ENCODE results near the gene MYH6.
"Not testable (repeated sequence)": the region's sequence is repeated elsewhere in the genome, so short reads cannot be mapped to it uniquely, and the experiment has no call there.

Gene MYH6

DNA sequence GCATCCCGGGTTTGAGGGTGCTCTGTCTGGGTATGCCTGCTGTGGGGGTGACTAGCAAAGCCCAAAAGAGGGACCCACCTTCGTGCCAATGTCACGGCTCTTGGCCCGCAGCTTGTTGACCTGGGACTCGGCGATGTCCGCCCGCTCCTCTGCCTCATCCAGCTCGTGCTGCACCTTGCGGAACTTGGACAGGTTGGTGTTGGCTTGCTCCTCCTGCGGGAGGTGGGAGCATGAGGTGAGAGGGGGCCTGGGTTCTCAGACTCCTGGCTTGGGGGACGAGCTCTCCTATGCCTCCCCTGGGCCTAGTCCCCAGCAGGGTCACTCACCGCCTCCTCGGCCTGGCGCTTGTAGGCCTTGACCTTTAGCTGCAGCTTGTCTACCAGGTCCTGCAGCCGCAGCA is 5.6 kb upstream of the MYH6 start:
- DNase-seq: no peak

- DNase-seq: no peak
Measured at GRCh38 chr14:23411563-23412525, 3.8 kb upstream of the MYH6 start.

DNA sequence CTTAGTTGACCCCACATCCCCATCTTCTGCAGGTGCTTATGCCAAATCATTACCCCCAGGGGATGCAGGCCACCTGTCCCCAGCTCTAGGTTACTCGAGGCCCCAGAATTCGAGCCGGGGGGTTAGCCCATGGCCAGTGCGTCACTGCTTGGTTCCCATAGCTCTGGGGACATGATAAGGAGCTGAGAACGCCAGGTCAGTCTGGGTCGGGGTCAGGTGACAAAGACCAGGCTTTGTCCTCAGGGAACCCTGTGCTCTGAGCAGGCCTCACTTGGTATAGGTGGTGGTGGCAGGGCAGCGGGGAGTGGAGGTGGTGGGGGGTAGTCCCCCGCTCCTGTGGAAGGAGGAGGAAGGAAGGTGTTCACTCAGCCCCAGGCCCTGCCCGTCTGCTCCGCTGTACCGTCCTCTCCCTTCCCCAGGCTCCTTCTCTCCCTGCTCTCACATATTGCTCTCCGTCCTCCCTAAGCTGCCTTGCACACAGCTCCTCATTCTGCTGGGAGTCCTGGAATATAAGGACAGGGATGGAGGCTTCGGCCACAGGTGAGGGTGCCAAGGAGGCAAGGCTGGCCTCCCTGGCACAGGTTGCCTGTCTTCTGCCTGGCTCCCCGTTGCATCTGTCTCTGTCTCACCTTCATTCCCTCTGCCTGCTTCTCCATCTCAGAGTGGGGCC is 2.0 kb upstream of the MYH6 start:
- no peak for DNase-seq

DNA sequence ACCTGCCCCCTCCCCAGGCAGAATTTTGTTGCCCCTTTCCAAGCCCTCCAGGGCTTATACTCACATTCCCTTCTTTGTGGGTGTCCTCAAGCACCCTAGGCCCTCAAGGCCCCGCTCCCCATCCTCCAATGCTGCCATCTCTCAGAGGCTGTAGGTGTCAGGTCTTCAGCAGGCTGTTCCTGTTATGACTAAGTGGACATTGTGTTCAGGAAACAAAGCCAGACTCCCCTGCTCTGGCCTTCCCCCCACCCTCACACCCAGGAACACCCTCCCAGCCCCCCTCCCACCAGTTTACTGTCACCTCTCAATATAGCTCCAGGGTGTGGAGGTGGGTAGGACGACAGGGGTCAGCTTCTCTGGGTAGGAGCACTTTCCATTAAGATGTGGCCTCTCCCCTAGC is 1.4 kb upstream of the MYH6 start:
- DNase-seq: no peak

- no peak for DNase-seq
Measured at GRCh38 chr14:23408307-23408630, 196 bp upstream of the MYH6 start.

DNA sequence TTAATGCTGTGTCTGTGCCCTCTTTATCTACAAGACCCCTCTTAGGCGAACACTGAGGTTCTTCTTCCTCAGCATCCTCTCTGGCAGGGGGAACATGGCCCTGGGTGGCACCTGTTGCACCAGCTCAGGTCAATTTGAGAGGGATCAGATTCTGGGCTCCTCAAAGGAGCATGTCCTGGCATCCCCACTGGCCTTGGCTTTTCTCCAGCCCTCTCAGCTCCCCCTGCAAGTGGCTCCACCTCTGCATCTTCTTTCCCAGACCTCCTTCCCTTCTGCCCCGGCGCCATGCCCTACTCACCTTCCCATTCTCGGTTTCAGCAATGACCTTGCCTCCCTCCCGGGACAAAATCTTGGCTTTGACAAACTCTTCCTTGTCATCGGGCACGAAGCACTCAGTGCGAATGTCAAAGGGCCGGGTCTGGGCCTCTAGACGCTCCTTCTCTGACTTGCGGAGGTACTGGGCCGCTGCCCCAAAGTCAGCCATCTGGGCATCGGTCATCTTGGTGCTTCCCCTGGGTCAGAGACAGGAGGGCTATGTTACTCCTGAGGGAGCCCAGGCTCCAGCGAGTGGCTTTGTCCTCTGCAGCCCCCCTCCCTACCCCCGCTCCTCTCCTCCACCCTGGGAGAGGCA is 1.2 kb downstream of the MYH6 start:
- DNase-seq: no peak

DNA sequence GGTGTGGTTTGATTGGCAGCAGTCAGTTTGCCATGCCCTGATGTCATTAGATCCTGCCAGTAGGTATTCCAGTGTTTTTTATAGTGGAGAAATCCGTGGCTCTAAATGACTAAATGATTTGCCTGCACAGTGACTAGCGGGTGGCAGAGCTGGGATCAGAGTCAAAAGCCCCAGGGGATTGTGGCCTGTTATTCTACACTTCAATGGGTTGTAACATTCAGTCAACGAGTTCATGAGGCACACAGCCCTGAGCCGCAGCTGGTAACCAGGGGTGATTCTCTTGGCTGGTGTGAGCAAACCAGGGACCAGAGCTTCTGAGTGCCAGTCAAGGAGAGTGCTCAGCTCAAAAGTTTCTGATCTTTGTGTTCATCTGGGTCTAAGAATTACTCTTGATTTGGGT is 1.8 kb downstream of the MYH6 start:
- DNase-seq: no peak

DNA sequence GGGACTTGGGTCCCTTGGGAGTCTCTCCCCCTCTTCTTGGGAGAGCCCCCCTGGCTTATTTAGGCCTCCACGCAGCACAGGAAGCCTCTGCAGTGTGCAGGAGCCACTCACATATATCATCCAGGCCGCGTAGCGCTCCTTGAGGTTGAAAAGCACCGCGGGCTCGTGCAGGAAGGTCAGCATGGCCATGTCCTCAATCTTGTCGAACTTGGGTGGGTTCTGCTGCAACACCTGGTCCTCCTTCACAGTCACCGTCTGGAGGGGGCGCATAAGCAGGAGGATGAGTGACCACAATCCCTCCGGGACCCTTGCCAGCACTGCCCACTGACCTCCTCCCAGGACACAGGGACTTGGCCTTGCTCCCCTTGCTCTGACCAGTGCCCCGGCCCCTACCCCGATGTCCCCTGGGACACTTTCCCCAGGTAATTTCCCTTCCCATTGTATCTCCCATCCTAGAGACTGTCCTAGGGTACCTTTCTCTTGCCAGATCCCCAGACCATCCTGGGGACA is 2.5 kb downstream of the MYH6 start:
- no peak for DNase-seq

GRCh38 chr14:23405096-23405495 is 3.0 kb downstream of the MYH6 start:
- DNase-seq: no peak

DNA sequence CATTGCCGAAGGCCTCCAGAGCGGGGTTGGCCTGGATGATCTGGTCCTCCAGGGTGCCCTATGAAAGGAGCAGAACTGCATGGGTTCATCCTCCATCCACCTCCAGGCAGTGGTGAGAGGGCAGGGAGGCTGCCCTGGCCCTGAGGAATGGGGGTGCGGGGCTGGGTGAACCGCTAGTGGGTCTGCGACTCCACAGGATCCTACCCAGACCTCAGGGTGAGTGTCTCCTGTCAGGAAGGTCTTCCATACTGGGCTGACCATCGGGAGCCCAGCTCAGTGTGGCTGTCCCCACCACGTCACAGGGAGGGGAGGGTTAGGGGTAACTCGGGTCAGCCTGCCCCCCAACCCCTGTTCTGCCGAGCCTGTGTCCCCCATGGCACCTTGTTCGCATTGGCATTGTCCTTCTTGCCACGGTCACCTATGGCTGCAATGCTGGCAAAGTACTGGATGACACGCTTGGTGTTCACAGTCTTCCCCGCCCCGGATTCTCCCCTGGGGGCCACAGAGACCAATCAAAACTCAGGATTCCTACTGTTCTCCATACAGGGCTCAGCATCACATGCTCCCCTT is 3.7 kb downstream of the MYH6 start:
- no peak for DNase-seq

DNA sequence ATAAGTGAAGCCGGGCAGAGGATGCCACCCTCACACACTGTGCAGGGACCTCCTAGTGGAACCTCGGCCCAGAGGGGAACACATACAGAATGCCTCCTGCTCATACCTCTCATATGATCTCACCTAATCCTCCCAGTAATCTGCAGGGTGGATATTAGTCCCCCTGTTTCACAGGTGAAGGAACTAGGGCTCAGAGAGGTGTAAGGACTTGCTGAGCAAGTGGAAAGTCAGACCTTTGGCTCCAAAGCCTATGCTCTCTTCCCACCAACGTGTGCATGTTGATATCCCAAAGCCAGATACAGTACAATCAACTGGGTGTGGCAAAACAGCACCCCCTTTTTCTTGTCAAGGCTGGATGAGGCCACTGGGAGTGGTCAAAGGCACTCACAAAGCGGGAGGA is 4.2 kb downstream of the MYH6 start:
- no peak for DNase-seq

GRCh38 chr14:23403139-23403438 is 5.0 kb downstream of the MYH6 start:
- DNase-seq: no peak

DNA sequence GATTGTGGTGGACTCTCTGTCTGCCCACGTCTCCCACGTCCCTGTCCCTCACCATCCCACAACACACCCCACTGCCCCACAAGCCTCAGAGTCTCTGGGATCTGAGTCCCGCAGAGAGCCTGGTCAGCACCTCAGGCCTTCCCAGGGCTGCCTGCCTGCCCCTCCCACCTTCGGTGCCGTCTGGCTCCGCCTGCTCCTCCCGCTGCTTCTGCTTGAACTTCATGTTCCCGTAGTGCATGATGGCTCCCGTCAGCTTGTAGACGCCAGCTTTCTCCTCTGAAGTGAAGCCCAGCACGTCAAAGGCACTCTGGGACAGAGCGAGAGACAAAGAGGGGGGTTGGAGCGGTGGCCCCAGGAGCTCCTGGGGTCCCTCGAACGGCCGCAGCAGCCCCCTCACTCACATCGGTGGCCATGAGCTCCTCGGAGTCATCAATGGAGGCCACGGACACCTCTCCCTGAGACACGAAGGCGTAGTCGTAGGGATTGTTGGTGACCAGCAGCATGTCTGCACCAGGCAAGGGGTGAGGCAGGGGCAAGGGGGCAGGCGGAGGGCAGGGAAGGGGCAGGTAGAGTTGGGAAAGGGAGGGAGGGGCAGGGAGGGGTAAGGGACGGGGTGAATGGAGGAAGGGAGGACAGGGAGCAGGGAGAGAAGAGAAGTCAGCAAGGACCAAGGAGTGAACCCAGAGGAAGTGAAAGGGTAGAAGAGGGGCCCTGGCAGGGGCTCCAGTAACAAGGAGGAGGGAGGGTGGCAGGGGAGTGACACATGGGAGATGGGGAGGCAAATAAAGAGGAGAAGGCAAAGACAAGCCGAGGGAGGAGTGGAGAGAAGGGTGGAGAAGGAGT is 5.6 kb downstream of the MYH6 start:
- DNase-seq: no peak

- no peak for DNase-seq
Measured at GRCh38 chr14:23401291-23401690, 6.8 kb downstream of the MYH6 start.

GRCh38 chr14:23400496-23401149 is 7.5 kb downstream of the MYH6 start:
- DNase-seq: not testable (repeated sequence)

- DNase-seq: no peak
Measured at GRCh38 chr14:23399591-23399990, 8.5 kb downstream of the MYH6 start.

DNA sequence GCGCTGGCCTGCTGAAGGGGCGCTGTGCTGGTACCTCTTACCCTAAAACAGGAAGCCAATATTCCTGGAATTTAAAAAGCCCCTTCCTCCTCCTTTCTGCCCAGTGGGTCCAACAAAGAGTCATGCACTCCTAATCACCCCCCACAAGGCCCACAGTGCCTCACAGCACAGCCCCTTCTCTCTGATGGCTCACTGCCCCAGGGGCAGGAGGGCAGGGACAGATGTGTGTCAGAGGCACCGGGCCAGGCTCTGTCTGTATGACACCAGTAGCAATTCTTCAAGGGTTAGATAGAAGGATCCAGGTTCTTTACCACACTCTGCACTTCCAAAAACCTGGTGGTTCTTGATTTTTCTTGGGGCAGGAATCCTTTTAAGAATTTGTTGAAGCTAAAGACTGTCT is 8.9 kb downstream of the MYH6 start:
- DNase-seq: no peak

DNA sequence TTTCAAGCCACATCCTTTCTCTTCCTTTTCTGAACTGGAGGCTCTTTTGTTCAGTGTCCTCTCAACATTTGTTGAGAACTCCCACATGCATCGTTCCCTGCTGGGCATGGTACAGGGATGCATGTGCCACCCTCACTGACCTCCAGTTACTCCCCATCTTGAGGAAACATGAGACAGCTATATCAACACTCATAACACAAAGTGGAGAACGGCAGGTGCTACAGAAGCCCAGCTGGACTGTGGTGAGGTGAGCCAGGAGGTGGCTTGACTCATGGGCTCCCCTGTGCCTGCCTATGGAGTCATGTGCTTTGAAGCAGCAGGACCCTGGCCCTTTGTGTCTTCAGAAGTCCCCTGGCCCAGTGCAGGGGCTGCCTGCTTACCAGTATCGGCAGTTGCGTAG is 9.7 kb downstream of the MYH6 start:
- peak in 1 of 2 experiments; percentile 17 for DNase-seq

DNA sequence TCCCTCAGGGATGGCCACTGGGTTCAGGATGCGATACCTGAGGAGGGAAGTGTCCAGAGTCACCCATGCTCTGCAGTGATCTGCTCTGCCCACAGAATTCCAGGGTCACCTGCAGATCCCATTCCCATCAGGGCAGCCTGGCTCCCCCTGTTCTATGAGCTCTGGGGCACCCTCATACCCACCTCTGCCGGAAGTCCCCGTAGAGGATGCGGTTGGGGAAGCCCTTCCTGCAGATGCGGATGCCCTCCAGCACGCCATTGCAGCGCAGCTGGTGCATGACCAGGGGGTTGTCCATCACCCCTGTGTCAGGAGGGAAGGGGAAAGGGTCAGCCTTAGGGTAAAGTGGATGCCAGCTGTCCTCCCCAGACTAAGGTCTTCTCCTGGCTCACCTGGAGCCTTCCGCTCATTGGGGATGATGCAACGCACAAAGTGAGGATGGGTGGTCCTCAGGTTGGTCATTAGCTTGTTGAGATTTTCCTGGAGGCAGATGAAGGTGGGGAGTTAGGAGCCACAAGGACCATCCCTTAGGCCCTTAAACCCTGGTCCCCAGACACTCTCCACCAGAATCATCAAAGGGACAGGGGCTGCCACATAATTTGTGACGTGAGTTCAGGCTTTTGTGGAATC is 11.2 kb downstream of the MYH6 start:
- DNase-seq: no peak

DNA sequence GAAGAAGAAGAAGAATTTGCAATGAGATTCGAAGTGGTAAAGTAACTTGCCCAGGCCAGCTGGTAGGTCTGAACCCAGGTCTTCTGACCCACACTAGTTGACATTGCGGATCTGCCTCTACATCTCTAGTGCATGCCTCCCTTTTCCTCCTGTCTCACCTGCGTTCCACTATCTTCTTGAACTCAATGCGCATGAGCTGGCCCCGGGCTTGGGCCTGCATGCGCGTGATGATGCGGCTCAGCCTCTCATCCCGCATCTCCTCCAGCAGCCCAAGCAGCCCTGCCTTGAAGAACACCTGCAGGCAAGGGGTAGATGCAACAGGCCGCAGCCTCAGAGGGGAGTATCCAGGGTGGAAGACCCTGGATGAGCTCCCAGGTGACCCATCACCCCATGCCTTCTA is 11.9 kb downstream of the MYH6 start:
- DNase-seq: no peak

DNA sequence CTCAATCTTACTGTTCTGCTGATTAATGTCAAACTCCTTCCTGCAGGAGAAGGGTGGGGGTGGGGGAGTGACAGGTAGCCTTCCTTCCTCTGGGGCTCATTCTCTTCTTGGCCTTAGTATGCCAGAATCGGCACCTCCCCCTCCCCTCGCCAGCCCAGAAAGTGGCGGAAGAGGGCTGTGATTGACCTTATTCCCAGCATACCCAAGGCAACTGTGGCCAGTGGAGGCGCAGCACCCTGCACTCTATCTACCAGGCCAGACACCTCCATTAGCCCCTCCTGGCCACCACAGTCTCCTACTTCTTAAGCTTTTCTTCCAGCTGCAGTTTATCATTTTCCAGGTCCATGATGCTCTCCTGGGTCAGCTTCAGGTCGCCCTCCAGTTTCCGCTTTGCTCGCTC is 15.5 kb downstream of the MYH6 start:
- no peak for DNase-seq

GRCh38 chr14:23389871-23390270 is 18.2 kb downstream of the MYH6 start:
- DNase-seq: not testable (repeated sequence)

Data from NCI-H187 (cell line).